Neuronal stem cell (in vitro differentiated cells): Measurements from ENCODE around the gene ASH1L.

Source experiments
- DNase-seq: peaks from one replicate; pipeline ENCODE4 v3.0.0-alpha.2; 2013; ENCODE audit warnings: low spot score
- H2AFZ ChIP-seq: one replicate; pipeline ENCODE4 v1.6.1; 2013; ENCODE audit warnings: mild to moderate bottlenecking, low read length, inconsistent platforms
- H2AK5ac ChIP-seq: 2 replicates; pipeline ENCODE4 v1.6.1; 2013; ENCODE audit warnings: low read depth, mild to moderate bottlenecking, inconsistent platforms, low read length, moderate library complexity, mixed read lengths
- H2BK120ac ChIP-seq: 2 replicates; pipeline ENCODE4 v1.6.1; 2013; ENCODE audit warnings: low read depth, mild to moderate bottlenecking, inconsistent platforms, low read length, moderate library complexity, mixed read lengths
- H2BK12ac ChIP-seq: one replicate; pipeline ENCODE4 v1.6.1; 2013; ENCODE audit warnings: low read length, inconsistent platforms
- H2BK15ac ChIP-seq: 2 replicates; pipeline ENCODE4 v1.6.1; 2013; ENCODE audit warnings: mild to moderate bottlenecking, low read length, inconsistent platforms, mixed read lengths
- H2BK5ac ChIP-seq: one replicate; pipeline ENCODE4 v1.6.1; 2013; ENCODE audit warnings: inconsistent platforms, mild to moderate bottlenecking, low read length, moderate library complexity
- H3K14ac ChIP-seq: one replicate; pipeline ENCODE4 v1.6.1; 2013; ENCODE audit warnings: low read length, inconsistent platforms
- H3K18ac ChIP-seq: 2 replicates; pipeline ENCODE4 v1.6.1; 2013; ENCODE audit warnings: low read length, inconsistent platforms
- H3K23ac ChIP-seq: 2 replicates; pipeline ENCODE4 v1.6.1; 2013; ENCODE audit warnings: low read depth, mild to moderate bottlenecking, mixed read lengths, low read length, inconsistent platforms; ENCODE audit not compliant: poor library complexity
- H3K27ac ChIP-seq: replicated peaks from 3 replicates; pipeline ENCODE4 v1.5.1; 2013; ENCODE audit warnings: low read length, inconsistent platforms
- H3K27me3 ChIP-seq, 3 experiments: 2 replicates each; pipeline ENCODE4 v1.6.1; 2013; ENCODE audit warnings: low read length in 3 of 3, mild to moderate bottlenecking in 2 of 3, inconsistent platforms in 1 of 3, low read depth in 1 of 3, mixed read lengths in 1 of 3, moderate library complexity in 1 of 3; ENCODE audit not compliant: control insufficient read depth in 3 of 3, insufficient read depth in 3 of 3
- H3K36me3 ChIP-seq, 2 donors: replicated peaks in 1 of 2; 2 replicates each; pipeline ENCODE4 v1.6.1; 2013; ENCODE audit warnings: low read length in 2 of 2; ENCODE audit not compliant: control insufficient read depth in 2 of 2, insufficient read depth in 2 of 2
- H3K4ac ChIP-seq: 2 replicates; pipeline ENCODE4 v1.6.1; 2013; ENCODE audit warnings: inconsistent platforms, mild to moderate bottlenecking, low read length, moderate library complexity
- H3K4me1 ChIP-seq, 2 donors: 1 replicate in 1 of 2; 2 replicates in 1 of 2; pipeline ENCODE4 v1.6.1; 2013; ENCODE audit warnings: low read length in 2 of 2, low read depth in 1 of 2; ENCODE audit not compliant: control insufficient read depth in 2 of 2, insufficient read depth in 1 of 2
- H3K4me2 ChIP-seq: one replicate; pipeline ENCODE4 v1.6.1; 2013; ENCODE audit warnings: mild to moderate bottlenecking, low read length, inconsistent platforms; ENCODE audit not compliant: insufficient read depth, poor library complexity, severe bottlenecking
- H3K4me3 ChIP-seq, 2 donors: 2 replicates each; pipeline ENCODE4 v1.5.1; 2013; ENCODE audit warnings: low read length in 2 of 2, mild to moderate bottlenecking in 2 of 2, inconsistent platforms in 1 of 2, moderate library complexity in 1 of 2
- H3K79me1 ChIP-seq: one replicate; pipeline ENCODE4 v1.6.1; 2013; ENCODE audit warnings: low read depth, mild to moderate bottlenecking, inconsistent platforms, low read length, moderate library complexity
- H3K9ac ChIP-seq: one replicate; pipeline ENCODE4 v1.6.1; 2013; ENCODE audit warnings: mild to moderate bottlenecking, low read depth, low read length, inconsistent platforms; ENCODE audit not compliant: poor library complexity
- H3K9me3 ChIP-seq, 2 donors: replicated peaks in 1 of 2; 2 replicates each; pipeline versions ENCODE3 to v1.6.1; 2013; ENCODE audit warnings: low read length in 2 of 2, mild to moderate bottlenecking in 2 of 2, inconsistent platforms in 1 of 2, low read depth in 1 of 2, mixed read lengths in 1 of 2, moderate library complexity in 1 of 2; ENCODE audit not compliant: control insufficient read depth in 2 of 2, insufficient read depth in 1 of 2
- H4K8ac ChIP-seq: one replicate; pipeline ENCODE4 v1.6.1; 2013; ENCODE audit warnings: low read depth, mild to moderate bottlenecking, inconsistent platforms, low read length, moderate library complexity
- H4K91ac ChIP-seq: one replicate; pipeline ENCODE4 v1.6.1; 2013; ENCODE audit warnings: low read length, low read depth, mild to moderate bottlenecking, inconsistent platforms; ENCODE audit not compliant: poor library complexity
- WGBS, 2 donors: extraction: QIAGEN DNeasy Blood & Tissue Kit; methylation state at CpG; one replicate each; pipeline ENCODE4 v1.1.7; 2013; ENCODE audit warnings: missing lambda C conversion rate in 2 of 2, mixed read lengths in 1 of 2; ENCODE audit not compliant: insufficient read length in 2 of 2, insufficient replicate concordance in 1 of 2; ENCODE audit errors: extremely low coverage in 2 of 2; 5-methylcytosine and 5-hydroxymethylcytosine counted together

ASH1L gene

GRCh38 chr1:155320661-155321617 lies 241.7 kb downstream of the ASH1L start, which contains the start of gene RUSC1:
Gene RUSC1, plus strand, starts transcription at chr1:155320894. Its CDS starts 880 bp downstream, at chr1:155321774.
- H3K4ac ChIP-seq, result no peak within 1 kb of the TSS
- H4K91ac ChIP-seq, result no peak within 1 kb of the TSS
- no peaks in the 10 kb centered on the region for H3K9me3 ChIP-seq
- no CpG with 5 or more reads among the region's 51 CpGs for WGBS, 2 donors
- peak within 1 kb of the TSS; percentile 16 for H2BK15ac ChIP-seq
- H2AK5ac ChIP-seq, result peak within 1 kb of the TSS; percentile 90
- no peak within 1 kb of the TSS for H2BK5ac ChIP-seq
- no peak within 1 kb of the TSS for H2BK12ac ChIP-seq
- H3K4me1 ChIP-seq, result peaks cover 21 to 22% of the 10 kb centered on the region in 2 donors
- no peak within 1 kb of the TSS for H2AFZ ChIP-seq
- peak within 1 kb of the TSS; percentile 61 for H3K27ac ChIP-seq
- H4K8ac ChIP-seq, result no peak within 1 kb of the TSS
- peak within 1 kb of the TSS; percentile 93 for H3K23ac ChIP-seq
- peaks cover 33 to 66% of the 10 kb centered on the region in 2 donors for H3K36me3 ChIP-seq
- no peak for DNase-seq
- peak within 1 kb of the TSS; percentile 86 for H3K9ac ChIP-seq
- H3K79me1 ChIP-seq, result peaks cover 13% of the 10 kb centered on the region
- H3K4me3 ChIP-seq, result peak within 1 kb of the TSS; percentile 76 to 79
- peak within 1 kb of the TSS; percentile 1 for H2BK120ac ChIP-seq
- no peaks in the 10 kb centered on the region for H3K27me3 ChIP-seq
- peak within 1 kb of the TSS; percentile 91 for H3K18ac ChIP-seq
- no peak within 1 kb of the TSS for H3K14ac ChIP-seq
- H3K4me2 ChIP-seq, result peak within 1 kb of the TSS; percentile 77

GRCh38 chr1:155320252-155320651 lies 242.4 kb downstream of the ASH1L start:
- Histone ChIP-seq H4K91ac (no peak overlapping the region), H3K27ac (peak overlapping the region; percentile 21), H3K4ac (no peak overlapping the region), H3K9ac (no peak overlapping the region), H2BK120ac (no peak overlapping the region), H3K14ac (no peak overlapping the region), H2BK15ac (no peak overlapping the region), H2AK5ac (no peak overlapping the region), H3K23ac (no peak overlapping the region), H2BK5ac (no peak overlapping the region), H3K18ac (no peak overlapping the region), H2AFZ (no peak overlapping the region), H3K79me1 (peaks cover 8% of the 10 kb centered on the region), H3K4me1 (peaks cover 17 to 18% of the 10 kb centered on the region in 2 donors), H3K4me3 (no peak overlapping the region), H3K36me3 (peaks cover 27 to 64% of the 10 kb centered on the region in 2 donors), H2BK12ac (no peak overlapping the region), H3K9me3 (no peaks in the 10 kb centered on the region), H3K4me2 (peak overlapping the region; percentile 77), H4K8ac (no peak overlapping the region), H3K27me3 (no peaks in the 10 kb centered on the region)
- WGBS, 2 donors, result no CpG with 5 or more reads among the region's 11 CpGs
- DNase-seq, result no peak

GRCh38 chr1:155319536-155319935 lies 243.1 kb downstream of the ASH1L start:
- Histone ChIP-seq H3K18ac (no peak overlapping the region), H3K4me2 (no peak overlapping the region), H2AFZ (no peak overlapping the region), H3K36me3 (peaks cover 31 to 71% of the 10 kb centered on the region in 2 donors), H3K23ac (no peak overlapping the region), H2AK5ac (no peak overlapping the region), H3K4me1 (peaks cover 16 to 17% of the 10 kb centered on the region in 2 donors), H2BK12ac (no peak overlapping the region), H2BK120ac (no peak overlapping the region), H3K79me1 (peaks cover 6% of the 10 kb centered on the region), H2BK15ac (no peak overlapping the region), H2BK5ac (no peak overlapping the region), H3K4me3 (peak overlapping the region in 1 of 2 donors; percentile 21), H4K91ac (no peak overlapping the region), H3K14ac (no peak overlapping the region), H4K8ac (no peak overlapping the region), H3K9me3 (no peaks in the 10 kb centered on the region), H3K9ac (no peak overlapping the region), H3K27me3 (no peaks in the 10 kb centered on the region), H3K4ac (no peak overlapping the region), H3K27ac (no peak overlapping the region)
- DNase-seq, result no peak
- WGBS, 2 donors, result no CpG with 5 or more reads among the region's 5 CpGs

- no peak overlapping the region for H3K27ac ChIP-seq
- no peak overlapping the region for H3K4me2 ChIP-seq
- H2BK15ac ChIP-seq, result no peak overlapping the region
- DNase-seq, result no peak
- H4K91ac ChIP-seq, result no peak overlapping the region
- H3K9me3 ChIP-seq, result no peaks in the 10 kb centered on the region
- peaks cover 37 to 85% of the 10 kb centered on the region in 2 donors for H3K36me3 ChIP-seq
- no peak overlapping the region for H2BK5ac ChIP-seq
- H3K4me3 ChIP-seq, result no peak overlapping the region
- no CpG with 5 or more reads among the region's 9 CpGs for WGBS, 2 donors
- H3K9ac ChIP-seq, result no peak overlapping the region
- no peak overlapping the region for H2BK120ac ChIP-seq
- no peak overlapping the region for H3K18ac ChIP-seq
- H3K4ac ChIP-seq, result no peak overlapping the region
- H4K8ac ChIP-seq, result no peak overlapping the region
- no peak overlapping the region for H2BK12ac ChIP-seq
- H3K14ac ChIP-seq, result no peak overlapping the region
- H3K79me1 ChIP-seq, result peaks cover 8% of the 10 kb centered on the region
- H3K23ac ChIP-seq, result no peak overlapping the region
- no peak overlapping the region for H2AFZ ChIP-seq
- no peak overlapping the region for H2AK5ac ChIP-seq
- H3K27me3 ChIP-seq, result no peaks in the 10 kb centered on the region
- peaks cover 16 to 17% of the 10 kb centered on the region in 2 donors for H3K4me1 ChIP-seq
Observed at GRCh38 chr1:155318082-155318481, 244.5 kb downstream of the ASH1L start.
